GM23338 (cell line): ENCODE results near the gene RBM33. TPM values are rescaled to one million over a fixed set of nuclear protein-coding genes. Genes with fewer than 3 reads are reported as not detected.

ENCODE experiments used
- ATAC-seq: fragments of 200-7000 bp; cut with Tn5 transposase; 3 replicates; pipeline ENCODE4 v1.9.1; 2020
- DNase-seq: peaks from one replicate; pipeline ENCODE4 v3.0.0-alpha.2; 2015; ENCODE audit warnings: low spot score
- H2AFZ ChIP-seq: fragments of 200-600 bp; sonication (generic); 2 replicates; pipeline ENCODE4 v1.8.0; 2016; ENCODE audit warnings: antibody characterized with exemption, mild to moderate bottlenecking, moderate library complexity
- H3F3A ChIP-seq: fragments of 200-600 bp; sonication (generic); replicated peaks from 2 replicates; pipeline ENCODE4 v1.8.0; 2017; ENCODE audit warnings: antibody characterized with exemption, mixed run types, low read depth
- H3K27ac ChIP-seq: fragments of 200-600 bp; sonication (generic); 2 replicates; pipeline ENCODE4 v1.6.1; 2016; ENCODE audit warnings: low read depth
- H3K27me3 ChIP-seq: fragments of 200-600 bp; sonication (generic); 2 replicates; pipeline ENCODE4 v1.8.0; 2016; ENCODE audit warnings: mild to moderate bottlenecking, mixed run types, moderate library complexity; ENCODE audit not compliant: insufficient read depth
- H3K36me3 ChIP-seq: fragments of 200-600 bp; sonication (generic); 2 replicates; pipeline ENCODE4 v1.8.0; 2016; ENCODE audit warnings: mild to moderate bottlenecking; ENCODE audit not compliant: insufficient read depth
- H3K4me1 ChIP-seq: fragments of 200-600 bp; sonication (generic); 2 replicates; pipeline ENCODE4 v1.8.0; 2016; ENCODE audit warnings: mild to moderate bottlenecking, moderate library complexity; ENCODE audit not compliant: insufficient read depth
- H3K4me2 ChIP-seq: fragments of 200-600 bp; sonication (generic); 2 replicates; pipeline ENCODE4 v1.7.1; 2017; ENCODE audit warnings: mixed run types
- H3K4me3 ChIP-seq: fragments of 200-600 bp; sonication (generic); 2 replicates; pipeline ENCODE4 v1.6.1; 2016; ENCODE audit warnings: mixed run types
- H3K79me2 ChIP-seq: fragments of 200-600 bp; sonication (generic); replicated peaks from 2 replicates; pipeline ENCODE4 v1.8.0; 2017; ENCODE audit warnings: mild to moderate bottlenecking; ENCODE audit not compliant: insufficient read depth
- H3K9me2 ChIP-seq: fragments of 200-600 bp; sonication (generic); 2 replicates; pipeline ENCODE4 v1.8.0; 2017; ENCODE audit not compliant: insufficient read depth
- H4K20me1 ChIP-seq: fragments of 200-600 bp; sonication (generic); replicated peaks from 2 replicates; pipeline ENCODE4 v1.8.0; 2017; ENCODE audit warnings: mild to moderate bottlenecking; ENCODE audit not compliant: insufficient read depth
- H3K27ac Mint-ChIP-seq: 2 replicates; pipeline ENCODE4 v1.8.0; 2020; ENCODE audit warnings: inconsistent platforms, mild to moderate bottlenecking, moderate library complexity, mixed read lengths
- H3K27me3 Mint-ChIP-seq: 3 replicates; pipeline ENCODE4 v1.8.0; 2022; ENCODE audit warnings: low read depth, mild to moderate bottlenecking, moderate library complexity, mixed read lengths, inconsistent platforms; ENCODE audit not compliant: insufficient read depth, poor library complexity
- H3K36me3 Mint-ChIP-seq: 3 replicates; pipeline ENCODE4 v1.8.0; 2021; ENCODE audit warnings: low read depth, mild to moderate bottlenecking, inconsistent platforms, moderate library complexity, mixed read lengths
- H3K4me1 Mint-ChIP-seq: 3 replicates; pipeline ENCODE4 v1.8.0; 2020; ENCODE audit warnings: mild to moderate bottlenecking, inconsistent platforms, mixed read lengths
- H3K4me3 Mint-ChIP-seq: 3 replicates; pipeline ENCODE4 v1.8.0; 2021; ENCODE audit warnings: moderate library complexity, mild to moderate bottlenecking, inconsistent platforms, mixed read lengths
- H3K9me3 Mint-ChIP-seq: 3 replicates; pipeline ENCODE4 v1.8.0; 2020; ENCODE audit warnings: moderate library complexity, mild to moderate bottlenecking, inconsistent platforms, mixed read lengths
- CREB1 ChIP-seq: fragments of 250-450 bp; sonication (Bioruptor Pico); IDR thresholded peaks from 2 replicates; pipeline ENCODE4 v1.5.0; 2020; ENCODE audit warnings: low read depth, mild to moderate bottlenecking, moderate library complexity
- CTCF ChIP-seq, 2 experiments: fragments of 200-600 bp in 1 of 2; sonication (generic) in 1 of 2; conservative IDR thresholded peaks; 2 replicates each; pipeline versions ENCODE4 v1.5.1 to v1.6.1; 2016 to 2017; ENCODE audit warnings: antibody characterized with exemption in 2 of 2, low read depth in 2 of 2, mild to moderate bottlenecking in 2 of 2, moderate library complexity in 1 of 2
- ETS1 ChIP-seq: IDR thresholded peaks from 2 replicates; pipeline ENCODE4 v1.6.1; 2016; ENCODE audit warnings: antibody characterized with exemption
- EZH2phosphoT487 ChIP-seq: fragments of 200-600 bp; sonication (generic); IDR thresholded peaks from one replicate; pipeline ENCODE4 v1.8.1; 2018; ENCODE audit warnings: antibody characterized with exemption; ENCODE audit not compliant: unreplicated experiment
- JUNB ChIP-seq: IDR thresholded peaks from one replicate; pipeline ENCODE4 v1.6.1; 2016; ENCODE audit warnings: antibody characterized with exemption; ENCODE audit not compliant: unreplicated experiment
- NANOG ChIP-seq: IDR thresholded peaks from 2 replicates; pipeline ENCODE4 v1.6.1; 2016; ENCODE audit warnings: antibody characterized with exemption, borderline replicate concordance
- POLR2AphosphoS5 ChIP-seq: IDR thresholded peaks from 2 replicates; pipeline ENCODE4 v1.6.1; 2016; ENCODE audit warnings: antibody characterized with exemption, low read depth
- REST ChIP-seq: IDR thresholded peaks from one replicate; pipeline ENCODE4 v1.6.1; 2018; ENCODE audit warnings: antibody characterized with exemption; ENCODE audit not compliant: unreplicated experiment
- STAT1 ChIP-seq: IDR thresholded peaks from one replicate; pipeline ENCODE4 v1.6.1; 2016; ENCODE audit warnings: antibody characterized with exemption; ENCODE audit not compliant: unreplicated experiment
- ZNF114 ChIP-seq: fragments of 250-450 bp; sonication (Bioruptor Pico); IDR thresholded peaks from 2 replicates; pipeline ENCODE4 v1.5.0; 2020; ENCODE audit warnings: mild to moderate bottlenecking, moderate library complexity
- ZNF462 ChIP-seq: fragments of 250-450 bp; sonication (Bioruptor Pico); IDR thresholded peaks from 2 replicates; pipeline ENCODE4 v1.5.0; 2020; ENCODE audit warnings: mild to moderate bottlenecking, moderate library complexity
- polyA plus RNA-seq: library from polyadenylated mRNA; unstranded; fragments of >200 nt; fragmentation: Nextera tagmentation; extraction: Ambion mirVana; gene quantifications from 2 replicates; pipeline ENCODE4 v1.2.1, GENCODE V29; 2016
- total RNA-seq: library from RNA; depleted of rRNA; stranded (reverse); fragments of >200 nt; shearing (Covaris generic); gene quantifications from 2 replicates; pipeline ENCODE4 v1.2.3, GENCODE V29; 2014

RBM33 gene
- total and polyA plus RNA-seq, 2 experiments from 2014 or later = 47.7 to 94.7 TPM

GRCh38 chr7:155602156-155602555 lies 42.3 kb upstream of the RBM33 start (continued):
- TF ChIP-seq CTCF (conservative IDR thresholded peaks at IDR 0.05; ENCODE audit: low read depth in 2 of 2) = no peak

- Histone ChIP-seq H3K79me2 (no peaks in the 10 kb centered on the region), H3K4me3 (no peak overlapping the region), H3K27me3 (no peaks in the 10 kb centered on the region), H3K27ac (no peak overlapping the region), H3K4me2 (no peak overlapping the region), H3K9me2 (no peaks in the 10 kb centered on the region), H2AFZ (no peak overlapping the region), H3F3A (no peaks in the 10 kb centered on the region), H3K36me3 (no peaks in the 10 kb centered on the region), H3K4me1 (no peaks in the 10 kb centered on the region), H4K20me1 (no peaks in the 10 kb centered on the region)
- peaks cover 18% of the 10 kb centered on the region for H3K4me1 Mint-ChIP-seq
- ATAC-seq (no peak; the same call in 2 of the 3 replicates), DNase-seq (no peak)
- no peaks in the 10 kb centered on the region for H3K36me3 Mint-ChIP-seq
- peaks cover 3% of the 10 kb centered on the region; the same call in 1 of the 3 replicates for H3K9me3 Mint-ChIP-seq
- no peak overlapping the region for H3K4me3 Mint-ChIP-seq
- no peak overlapping the region for H3K27ac Mint-ChIP-seq
- peaks cover 6% of the 10 kb centered on the region for H3K27me3 Mint-ChIP-seq
- no peak for TF ChIP-seq ETS1
- no peak for TF ChIP-seq ZNF462 (CRISPR knock-in tag)
- no peak for TF ChIP-seq ZNF114 (CRISPR knock-in tag)
- TF ChIP-seq CREB1 (CRISPR knock-in tag) = no peak
- TF ChIP-seq NANOG = no peak
- no peak for TF ChIP-seq STAT1
- TF ChIP-seq JUNB = no peak
- TF ChIP-seq REST = no peak
- TF ChIP-seq EZH2phosphoT487 = no peak
- TF ChIP-seq CTCF (conservative IDR thresholded peaks at IDR 0.05; ENCODE audit: low read depth in 2 of 2) = no peak
- no peak for TF ChIP-seq POLR2AphosphoS5
Measured at GRCh38 chr7:155602750-155603149, 41.7 kb upstream of the RBM33 start.
